ENCODE data around the gene HEXIM1. TPM values are rescaled to one million over a fixed set of nuclear protein-coding genes. Genes with fewer than 3 reads are reported as not detected.

Gene HEXIM1
- total and polyA plus RNA-seq, 4 donors = 40.8 to 64.0 (median 55.7) TPM

DNA sequence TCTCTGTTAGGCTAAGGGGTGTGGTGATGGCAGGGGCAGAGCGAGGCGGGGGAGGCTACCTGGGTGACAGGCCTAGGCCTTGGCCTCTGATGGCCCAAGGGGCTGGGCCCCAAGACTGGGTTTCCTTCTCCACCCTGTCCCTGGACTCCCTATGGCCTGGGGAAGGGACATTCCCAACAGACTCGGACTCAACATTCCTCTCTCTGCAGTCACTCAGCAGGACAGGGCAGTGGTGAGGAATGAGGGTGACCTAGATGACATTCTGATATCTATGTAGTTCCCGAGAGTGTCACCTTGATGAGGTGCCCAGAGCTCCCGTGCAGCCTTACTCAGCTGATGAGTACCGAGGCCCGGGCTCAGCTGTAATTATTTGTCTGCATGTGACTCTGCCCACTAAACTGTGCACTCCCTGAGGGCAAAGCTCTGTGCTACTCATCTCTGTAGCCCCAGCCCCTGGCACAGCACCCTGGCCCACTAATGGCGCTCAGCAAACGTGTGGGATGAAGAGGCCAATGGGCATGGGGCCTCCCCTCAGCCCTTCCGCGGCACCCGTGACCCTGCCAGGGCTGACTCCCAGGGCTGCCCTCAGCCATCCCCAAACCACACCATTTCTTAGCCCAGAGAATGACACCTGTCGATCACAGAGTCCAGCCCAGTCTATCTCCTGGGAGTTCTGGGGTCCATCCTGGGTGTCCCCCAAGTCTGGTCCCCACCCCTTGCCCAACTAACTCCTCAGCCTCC lies 18.2 kb upstream of the HEXIM1 start:
- ATAC-seq (ENCODE audit: low FRiP score) = no peak
- no peak overlapping the region for H3K4me3 ChIP-seq (ENCODE audit: low read length in 2 of 2)
- no peaks in the 10 kb centered on the region for H3K36me3 ChIP-seq (ENCODE audit: control insufficient read depth in 1 of 2, insufficient read depth in 2 of 2, low read length in 1 of 2)
- DNase-seq = no peak
- no peaks in the 10 kb centered on the region for H3K27me3 ChIP-seq (ENCODE audit: control insufficient read depth in 1 of 2, insufficient read depth in 2 of 2, low read length in 1 of 2)
- H3K4me1 ChIP-seq (ENCODE audit: control insufficient read depth in 1 of 2, insufficient read depth in 2 of 2, low read length in 2 of 2) = peaks cover 0 to 3% of the 10 kb centered on the region in 2 donors
- H3K9me3 ChIP-seq (ENCODE audit: control insufficient read depth, low read length) = no peaks in the 10 kb centered on the region
- 57 to 67% methylated on average over 13 of the region's 13 CpGs for WGBS, 2 donors
- intact Hi-C loops (cut with DNase I) = loop anchor here (5.0 to 10.0 kb wide), 4 partner anchors 33 to 355 kb away; no protein-coding TSS in a partner anchor
- H3K27ac ChIP-seq (ENCODE audit: low read depth in 1 of 2, low read length in 2 of 2) = peak overlapping the region in 1 of 2 donors; percentile 66

DNA sequence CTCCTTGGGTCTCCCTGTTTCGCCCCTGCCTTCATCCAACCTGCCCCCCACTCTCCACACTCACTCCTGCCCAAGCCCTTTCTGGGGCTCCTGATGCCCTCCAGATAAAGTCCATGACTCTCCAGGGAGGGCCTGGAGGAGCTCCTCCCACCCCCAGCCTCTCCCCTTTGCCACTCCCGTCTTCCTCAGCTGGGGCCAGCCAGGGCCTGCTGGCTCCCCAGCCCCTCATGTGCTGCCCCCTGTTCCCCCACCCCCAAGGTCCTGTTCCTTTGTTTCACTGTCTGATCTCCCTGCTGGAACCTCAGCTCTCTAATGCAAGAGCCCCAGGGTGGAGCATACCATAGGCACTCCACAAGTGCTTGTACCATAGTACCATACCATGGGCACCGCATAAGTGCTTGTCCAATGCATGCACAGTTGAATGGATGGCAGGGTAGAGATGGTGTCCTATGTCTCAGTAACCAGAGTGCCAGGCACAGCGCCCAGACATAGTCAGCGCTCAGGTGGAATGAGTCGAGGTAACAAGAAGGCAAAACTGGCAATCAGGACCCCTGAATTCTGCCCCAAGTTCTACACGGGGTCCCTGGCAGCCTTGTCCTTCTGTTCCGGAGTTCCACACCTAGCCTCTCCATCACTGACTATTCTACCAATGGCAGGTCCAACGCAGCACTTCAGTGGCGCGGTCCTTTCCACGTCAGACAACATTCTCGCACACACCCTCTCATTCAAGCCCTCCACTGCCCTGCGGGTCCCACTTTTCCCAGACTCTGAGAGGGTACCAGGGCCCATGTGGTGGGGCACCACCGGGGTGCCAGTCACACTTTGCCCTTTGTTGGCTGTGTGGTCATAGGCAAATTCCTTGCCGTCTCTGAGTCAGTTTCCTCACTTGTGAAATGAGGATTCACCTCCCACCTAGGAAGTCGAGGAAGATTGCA lies 17.3 kb upstream of the HEXIM1 start:
- Histone ChIP-seq H3K4me3 (ENCODE audit: low read length in 2 of 2) (peak overlapping the region; percentile 96 to 98), H3K4me1 (ENCODE audit: control insufficient read depth in 1 of 2, insufficient read depth in 2 of 2, low read length in 2 of 2) (peaks cover 0 to 3% of the 10 kb centered on the region in 2 donors), H3K27me3 (ENCODE audit: control insufficient read depth in 1 of 2, insufficient read depth in 2 of 2, low read length in 1 of 2) (no peaks in the 10 kb centered on the region), H3K27ac (ENCODE audit: low read depth in 1 of 2, low read length in 2 of 2) (peak overlapping the region in 1 of 2 donors; percentile 80), H3K36me3 (ENCODE audit: control insufficient read depth in 1 of 2, insufficient read depth in 2 of 2, low read length in 1 of 2) (no peaks in the 10 kb centered on the region), H3K9me3 (ENCODE audit: control insufficient read depth, low read length) (no peaks in the 10 kb centered on the region)
- intact Hi-C loops (cut with DNase I) = loop anchor here (5.0 to 10.0 kb wide), 4 partner anchors 34 to 356 kb away; no protein-coding TSS in a partner anchor
- WGBS, 2 donors = 66 to 67% methylated on average over 17 of the region's 17 CpGs
- ATAC-seq (ENCODE audit: low FRiP score) (no peak), DNase-seq (no peak)

DNA sequence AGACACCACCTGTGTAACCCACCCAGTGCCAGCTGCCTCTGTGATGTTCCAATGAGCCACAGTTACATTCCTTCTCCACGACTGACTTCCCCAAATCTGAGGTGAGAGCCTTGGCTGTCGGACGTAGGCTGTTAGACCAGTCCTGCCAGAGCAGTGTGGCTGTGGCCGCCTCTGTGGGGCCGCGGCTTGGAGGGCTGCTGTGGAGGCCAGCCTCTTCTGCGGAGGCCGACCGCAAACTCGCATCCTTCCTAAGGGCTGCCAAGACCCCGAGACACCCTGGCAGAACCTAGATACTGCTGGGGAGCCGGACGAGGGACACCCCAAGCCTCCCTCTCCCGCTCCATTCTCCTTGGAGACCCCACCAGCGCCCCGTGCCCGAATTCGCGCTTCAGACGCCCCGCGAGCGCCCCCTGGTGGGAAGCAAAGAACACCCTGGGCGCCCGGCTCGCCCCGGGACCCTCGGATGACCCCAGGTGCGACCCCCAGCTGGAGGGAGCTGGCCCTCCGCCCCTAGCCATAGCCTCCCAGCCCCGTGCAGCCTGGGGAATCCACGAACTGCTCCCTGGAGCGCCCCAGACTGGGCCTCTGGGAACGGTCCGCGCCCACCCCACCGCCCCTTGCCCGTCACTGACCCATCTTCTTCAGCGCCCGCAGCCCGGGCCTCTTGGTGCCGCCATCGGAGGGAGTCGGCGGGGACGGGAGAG lies 16.5 kb upstream of the HEXIM1 start:
- intact Hi-C loops (cut with DNase I) = loop anchor here (2.0 to 10.0 kb wide), 6 partner anchors 33 to 357 kb away; no protein-coding TSS in a partner anchor
- DNase-seq = peak; percentile 76 to 90
- WGBS, 2 donors = 5% methylated on average over 40 to 46 of the region's 46 CpGs
- peaks cover 0 to 3% of the 10 kb centered on the region in 2 donors for H3K4me1 ChIP-seq (ENCODE audit: control insufficient read depth in 1 of 2, insufficient read depth in 2 of 2, low read length in 2 of 2)
- H3K36me3 ChIP-seq (ENCODE audit: control insufficient read depth in 1 of 2, insufficient read depth in 2 of 2, low read length in 1 of 2) = no peaks in the 10 kb centered on the region
- no peak for ATAC-seq (ENCODE audit: low FRiP score)
- peak overlapping the region; percentile 78 to 80 for H3K27ac ChIP-seq (ENCODE audit: low read depth in 1 of 2, low read length in 2 of 2)
- no peaks in the 10 kb centered on the region for H3K9me3 ChIP-seq (ENCODE audit: control insufficient read depth, low read length)
- H3K27me3 ChIP-seq (ENCODE audit: control insufficient read depth in 1 of 2, insufficient read depth in 2 of 2, low read length in 1 of 2) = no peaks in the 10 kb centered on the region
- peak overlapping the region; percentile 96 to 98 for H3K4me3 ChIP-seq (ENCODE audit: low read length in 2 of 2)

DNA sequence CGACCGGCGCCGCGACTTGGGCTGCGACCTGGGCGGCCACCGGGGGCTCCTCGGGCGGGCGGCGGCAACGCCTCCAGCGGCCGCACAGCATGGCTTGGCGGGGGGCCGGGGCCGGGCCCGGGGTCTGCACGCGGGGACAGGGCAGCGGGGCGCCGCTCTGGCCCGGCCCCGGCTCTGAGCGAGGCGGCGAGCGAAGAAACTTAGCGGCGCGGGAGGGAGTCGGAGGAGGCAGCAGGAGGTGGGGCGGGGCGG lies 16.0 kb upstream of the HEXIM1 start, which contains the start of gene PLCD3:
Gene PLCD3, minus strand, starts transcription at position 196 of the 252 bp plus-strand sequence. Its CDS starts 105 bp downstream, at position 91.
- DNase-seq (peak in 1 of 2 donors; percentile 93), ATAC-seq (ENCODE audit: low FRiP score) (no peak)
- intact Hi-C loops (cut with DNase I) = loop anchor here (2.0 to 10.0 kb wide), 6 partner anchors 33 to 357 kb away; no protein-coding TSS in a partner anchor
- no peaks in the 10 kb centered on the region for H3K9me3 ChIP-seq (ENCODE audit: control insufficient read depth, low read length)
- peaks cover 0 to 3% of the 10 kb centered on the region in 2 donors for H3K4me1 ChIP-seq (ENCODE audit: control insufficient read depth in 1 of 2, insufficient read depth in 2 of 2, low read length in 2 of 2)
- H3K27me3 ChIP-seq (ENCODE audit: control insufficient read depth in 1 of 2, insufficient read depth in 2 of 2, low read length in 1 of 2) = no peaks in the 10 kb centered on the region
- no peaks in the 10 kb centered on the region for H3K36me3 ChIP-seq (ENCODE audit: control insufficient read depth in 1 of 2, insufficient read depth in 2 of 2, low read length in 1 of 2)
- peak within 1 kb of the TSS; percentile 96 to 98 for H3K4me3 ChIP-seq (ENCODE audit: low read length in 2 of 2)
- WGBS, 2 donors = 1% methylated on average over 20 to 36 of the region's 36 CpGs
- H3K27ac ChIP-seq (ENCODE audit: low read depth in 1 of 2, low read length in 2 of 2) = peak within 1 kb of the TSS; percentile 83 to 95

DNA sequence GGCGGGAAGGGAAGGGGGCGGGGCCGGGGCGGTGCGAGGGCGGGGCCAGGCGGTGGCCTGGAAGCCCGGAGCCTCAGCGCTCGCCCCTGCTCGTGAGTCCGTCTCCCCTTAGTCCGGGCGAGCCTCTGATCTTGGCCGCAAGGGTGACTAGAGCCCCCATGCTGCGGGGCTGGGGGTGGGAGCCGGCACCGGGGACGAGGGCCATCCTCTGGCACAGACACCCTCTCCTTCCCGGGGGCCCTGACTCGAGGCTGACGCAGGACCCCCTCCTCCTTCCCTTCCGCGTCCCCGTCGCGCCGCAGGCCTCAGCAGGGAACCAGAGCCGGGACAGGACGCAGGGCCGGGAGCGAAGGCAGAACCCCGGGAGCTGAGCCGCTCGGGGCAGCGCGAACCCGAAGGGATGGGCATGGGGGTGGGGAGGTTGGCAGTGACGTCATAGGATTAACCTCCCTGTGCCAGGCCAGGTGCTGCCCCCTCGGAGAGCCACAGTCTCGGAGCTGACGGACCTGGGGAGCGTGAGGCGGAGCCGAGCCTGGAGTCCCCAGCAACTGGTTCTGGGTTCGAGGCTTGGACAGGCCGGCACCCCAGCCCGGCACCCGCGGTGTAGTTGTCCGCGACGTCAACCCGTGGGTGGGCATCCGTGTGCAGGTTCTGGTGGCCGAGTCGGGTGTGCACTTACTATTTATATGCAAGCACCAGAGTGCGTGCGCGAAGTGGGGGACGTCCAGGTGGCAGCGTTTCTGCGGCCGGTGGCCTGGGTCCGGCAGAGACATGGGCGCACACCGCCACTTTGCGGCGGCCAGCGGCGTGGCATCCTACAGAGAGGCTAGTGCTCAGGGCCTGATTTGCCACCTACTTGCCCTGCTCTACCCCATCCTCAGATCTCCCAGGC lies 15.5 kb upstream of the HEXIM1 start:
- H3K4me1 ChIP-seq (ENCODE audit: control insufficient read depth in 1 of 2, insufficient read depth in 2 of 2, low read length in 2 of 2) = peaks cover 0 to 3% of the 10 kb centered on the region in 2 donors
- H3K27me3 ChIP-seq (ENCODE audit: control insufficient read depth in 1 of 2, insufficient read depth in 2 of 2, low read length in 1 of 2) = no peaks in the 10 kb centered on the region
- DNase-seq (peak; percentile 90 to 94), ATAC-seq (ENCODE audit: low FRiP score) (peak; percentile 86)
- intact Hi-C loops (cut with DNase I) = loop anchor here (2.0 to 10.0 kb wide), 6 partner anchors 34 to 358 kb away; no protein-coding TSS in a partner anchor
- H3K36me3 ChIP-seq (ENCODE audit: control insufficient read depth in 1 of 2, insufficient read depth in 2 of 2, low read length in 1 of 2) = no peaks in the 10 kb centered on the region
- peak overlapping the region; percentile 73 to 98 for H3K4me3 ChIP-seq (ENCODE audit: low read length in 2 of 2)
- H3K27ac ChIP-seq (ENCODE audit: low read depth in 1 of 2, low read length in 2 of 2) = peak overlapping the region; percentile 83 to 95
- WGBS, 2 donors = 0% methylated on average over 59 to 71 of the region's 71 CpGs
- H3K9me3 ChIP-seq (ENCODE audit: control insufficient read depth, low read length) = no peaks in the 10 kb centered on the region

DNA sequence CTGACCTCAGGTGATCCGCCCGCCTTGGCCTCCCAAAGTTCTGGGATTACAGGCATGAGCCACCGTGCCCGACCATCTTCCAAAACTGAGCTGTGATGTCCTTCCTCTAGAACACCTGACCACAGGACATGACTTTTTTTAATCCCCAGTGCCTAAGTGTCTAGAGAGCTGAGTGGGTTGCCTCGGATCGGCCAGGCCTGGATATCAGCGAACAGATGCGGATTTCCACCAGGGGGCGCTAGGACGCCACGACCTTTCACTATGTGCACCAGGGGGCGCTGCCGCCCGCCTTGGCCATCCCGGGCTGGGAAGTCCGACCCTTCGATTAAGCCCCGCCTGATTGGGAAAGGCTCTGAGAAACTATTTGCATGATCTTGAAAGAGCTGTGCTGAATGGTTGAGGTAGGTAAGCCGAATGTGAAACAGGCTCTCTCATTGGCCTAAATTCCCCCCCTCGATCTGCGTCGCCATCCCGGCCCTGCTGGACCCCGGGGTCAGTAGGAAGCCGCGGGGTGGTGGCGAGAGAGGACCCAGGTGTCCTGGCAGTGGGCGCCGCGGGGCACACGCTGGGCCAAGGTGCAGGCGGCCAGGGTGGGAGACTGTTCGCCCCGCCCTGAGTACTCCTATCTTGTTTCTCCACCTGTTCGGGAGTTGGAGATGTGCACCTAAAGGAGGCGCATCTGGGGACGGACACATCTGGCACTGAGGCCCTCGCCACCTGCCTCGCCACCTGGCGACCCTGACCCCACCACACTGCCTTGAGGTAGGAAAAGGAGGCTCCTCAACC lies 12.9 kb upstream of the HEXIM1 start, which contains the start of gene ACBD4:
Gene ACBD4, plus strand, starts transcription at position 496 of the 786 bp plus-strand sequence. CDS start 458 bp downstream, outside the sequence.
- Histone ChIP-seq H3K4me3 (ENCODE audit: low read length in 2 of 2) (peak within 1 kb of the TSS; percentile 58 to 75), H3K27me3 (ENCODE audit: control insufficient read depth in 1 of 2, insufficient read depth in 2 of 2, low read length in 1 of 2) (no peaks in the 10 kb centered on the region), H3K9me3 (ENCODE audit: control insufficient read depth, low read length) (no peaks in the 10 kb centered on the region), H3K27ac (ENCODE audit: low read depth in 1 of 2, low read length in 2 of 2) (peak within 1 kb of the TSS in 1 of 2 donors; percentile 76), H3K4me1 (ENCODE audit: control insufficient read depth in 1 of 2, insufficient read depth in 2 of 2, low read length in 2 of 2) (no peaks in the 10 kb centered on the region), H3K36me3 (ENCODE audit: control insufficient read depth in 1 of 2, insufficient read depth in 2 of 2, low read length in 1 of 2) (no peaks in the 10 kb centered on the region)
- peak; percentile 96 to 98 for DNase-seq
- WGBS, 2 donors = 4 to 5% methylated on average over 38 to 40 of the region's 40 CpGs
- ATAC-seq (ENCODE audit: low FRiP score) = peak; percentile 91
- intact Hi-C loops (cut with DNase I) = loop anchor here (1.0 to 10.0 kb wide), 2 partner anchors 62 to 361 kb away; no protein-coding TSS in a partner anchor
